Tongue (tissue), 2 donors: ENCODE data around the gene RNF213. TPM values are rescaled to one million over a fixed set of nuclear protein-coding genes. Genes with fewer than 3 reads are reported as not detected.
"Not testable (repeated sequence)": the region's sequence is repeated elsewhere in the genome, so short reads cannot be mapped to it uniquely, and the experiment has no call there.

Source experiments
- DNase-seq: peaks from one replicate; pipeline ENCODE4 v3.0.0-alpha.2; 2015
- total RNA-seq: library from RNA; depleted of rRNA; stranded (reverse); fragments of >200 nt; gene quantifications from one replicate; pipeline ENCODE4 v1.2.3, GENCODE V29; 2014

RNF213 gene
- total RNA-seq, 1 donor from 2014 or later: 66.8 TPM

GRCh38 chr17:80320496-80320895 lies 59.8 kb downstream of the RNF213 start:
- DNase-seq: no peak

- no peak for DNase-seq
These were observed 62.2 kb downstream of the RNF213 start for GRCh38 chr17:80322864-80323263.

- no peak for DNase-seq
These were observed 63.3 kb downstream of the RNF213 start for GRCh38 chr17:80323982-80324381.

- DNase-seq: no peak
These were observed 66.9 kb downstream of the RNF213 start for GRCh38 chr17:80327518-80327917.

GRCh38 chr17:80328634-80329380 lies 68.2 kb downstream of the RNF213 start:
- DNase-seq: no peak

- not testable (repeated sequence) for DNase-seq
These were observed 68.8 kb downstream of the RNF213 start for GRCh38 chr17:80329421-80329820.

DNA sequence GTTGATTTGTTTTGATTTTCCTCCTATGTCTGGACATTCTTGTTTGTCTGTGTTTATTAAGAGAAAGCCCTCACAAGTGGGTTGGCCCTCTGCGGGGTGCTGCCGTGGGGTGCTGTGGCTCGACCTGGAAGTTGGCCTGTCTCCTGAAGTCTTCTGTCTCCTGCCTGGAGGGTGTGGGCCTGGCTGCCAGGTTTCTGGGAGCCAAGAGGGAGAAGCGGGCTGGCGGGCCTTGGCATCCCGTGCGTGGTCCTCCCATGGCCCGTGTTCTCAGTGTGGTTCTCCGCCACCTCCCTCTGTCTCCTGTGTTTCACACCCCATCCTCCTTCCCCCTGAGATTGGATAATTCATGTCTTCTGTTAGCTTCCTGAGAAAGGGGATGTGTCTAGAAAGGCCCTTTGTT lies 69.6 kb downstream of the RNF213 start:
- DNase-seq: no peak

GRCh38 chr17:80330938-80331337 lies 70.3 kb downstream of the RNF213 start:
- not testable (repeated sequence) for DNase-seq

DNA sequence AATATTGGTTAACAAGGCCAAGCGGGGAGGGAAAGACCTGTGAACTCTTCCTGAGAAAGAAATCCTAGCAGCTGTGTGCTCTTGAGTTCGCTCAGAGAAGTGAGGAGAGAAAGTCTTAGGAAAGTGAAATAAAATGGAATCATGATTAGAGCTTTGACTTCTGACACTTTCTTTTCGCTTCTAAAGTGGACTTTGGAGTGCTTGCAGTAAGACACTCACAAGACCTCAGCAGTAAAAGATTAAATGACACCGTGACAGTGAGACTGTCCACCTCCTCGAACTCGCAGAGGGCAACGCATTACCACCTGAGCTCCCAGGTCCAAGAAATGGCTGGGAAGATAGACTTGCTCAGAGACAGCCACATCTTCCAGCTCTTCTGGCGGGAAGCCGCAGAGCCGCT lies 71.2 kb downstream of the RNF213 start:
- DNase-seq: no peak

DNA sequence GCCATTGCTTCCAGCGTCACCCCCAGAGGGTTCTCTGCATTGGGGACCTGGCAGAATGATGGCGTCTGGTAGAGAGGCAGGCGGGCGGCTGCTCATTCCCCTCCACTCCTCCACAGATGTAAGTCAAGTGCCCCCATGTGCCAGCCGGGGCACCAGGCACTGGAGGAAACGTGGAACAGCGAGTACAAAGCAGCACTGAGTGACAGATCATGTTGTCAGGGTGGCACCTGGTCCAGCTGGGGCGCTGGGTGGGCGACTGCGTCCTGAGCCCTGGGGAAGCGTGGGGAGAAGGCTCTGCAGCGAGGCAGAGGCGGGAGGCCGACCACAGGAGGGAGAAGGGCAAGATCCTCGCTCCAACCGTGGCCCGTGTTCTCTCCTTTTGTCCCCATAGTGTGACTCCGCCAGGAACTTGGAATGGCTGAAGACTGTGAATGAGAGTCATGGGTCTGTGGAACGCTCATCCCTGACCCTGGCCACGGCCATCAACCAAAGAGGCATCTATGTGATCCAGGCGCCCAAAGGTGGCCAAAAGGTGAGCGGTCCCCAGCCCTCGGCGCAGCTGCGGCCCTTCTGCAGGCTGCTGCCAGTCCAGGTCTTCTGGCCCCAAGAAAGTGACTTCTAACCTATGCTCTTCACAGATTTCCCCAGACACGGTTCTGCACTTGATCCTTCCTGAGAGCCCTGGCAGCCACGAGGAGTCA lies 76.7 kb downstream of the RNF213 start:
- no peak for DNase-seq

DNA sequence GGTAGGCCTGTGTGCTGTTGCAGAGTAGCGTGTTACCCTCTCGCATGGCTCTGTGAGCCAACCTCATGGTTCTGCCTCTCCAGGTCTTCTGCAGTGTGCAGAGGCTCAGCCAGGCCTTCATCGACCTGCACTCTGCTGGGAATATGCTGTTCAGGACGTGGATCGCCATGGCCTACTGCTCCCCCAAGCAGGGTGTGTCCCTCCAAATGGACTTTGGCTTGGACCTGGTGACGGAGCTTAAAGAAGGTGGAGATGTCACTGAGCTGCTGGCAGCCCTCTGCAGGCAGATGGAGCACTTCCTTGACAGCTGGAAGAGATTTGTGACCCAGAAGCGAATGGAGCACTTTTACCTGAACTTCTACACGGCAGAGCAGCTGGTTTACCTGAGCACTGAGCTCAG lies 78.5 kb downstream of the RNF213 start:
- DNase-seq: no peak

- no peak for DNase-seq
These were observed 79.2 kb downstream of the RNF213 start for GRCh38 chr17:80339731-80340456.

GRCh38 chr17:80345321-80345720 lies 84.7 kb downstream of the RNF213 start:
- no peak for DNase-seq

- DNase-seq: no peak
These were observed 85.3 kb downstream of the RNF213 start for GRCh38 chr17:80345841-80346497.

GRCh38 chr17:80346498-80347275 lies 86.0 kb downstream of the RNF213 start:
- DNase-seq: no peak

- DNase-seq: no peak
These were observed 86.9 kb downstream of the RNF213 start for GRCh38 chr17:80347536-80347935.

- no peak for DNase-seq
These were observed 87.3 kb downstream of the RNF213 start for GRCh38 chr17:80347948-80348351.

DNA sequence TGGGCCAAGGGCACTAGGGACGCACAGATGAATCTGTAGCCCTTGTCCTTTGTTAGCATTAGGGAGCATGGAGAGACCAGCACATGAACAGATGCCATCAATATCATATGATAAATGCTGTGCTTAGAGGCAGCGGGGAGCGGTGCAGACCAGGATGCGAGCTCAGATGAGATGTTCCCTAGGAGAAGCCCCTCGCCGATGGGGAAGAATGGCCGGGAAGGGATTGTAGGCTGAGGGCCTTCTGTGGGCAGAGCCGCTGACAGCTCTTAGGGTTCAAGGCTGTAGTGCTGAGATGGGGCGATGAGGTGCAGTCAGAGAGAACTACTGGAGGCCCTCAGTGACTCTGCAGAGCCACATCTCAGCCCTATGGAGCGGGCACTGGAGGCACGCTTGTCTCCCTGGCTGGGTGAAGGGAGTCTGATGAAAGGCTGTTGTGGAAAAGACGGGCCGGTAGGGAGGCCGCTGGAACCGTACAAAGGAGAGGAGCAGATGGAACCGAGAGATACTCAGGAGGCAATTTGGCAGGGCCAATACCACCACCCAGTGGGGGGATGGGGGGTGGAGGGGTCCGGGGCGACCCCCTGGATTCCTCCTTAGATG lies 88.0 kb downstream of the RNF213 start:
- no peak for DNase-seq

DNA sequence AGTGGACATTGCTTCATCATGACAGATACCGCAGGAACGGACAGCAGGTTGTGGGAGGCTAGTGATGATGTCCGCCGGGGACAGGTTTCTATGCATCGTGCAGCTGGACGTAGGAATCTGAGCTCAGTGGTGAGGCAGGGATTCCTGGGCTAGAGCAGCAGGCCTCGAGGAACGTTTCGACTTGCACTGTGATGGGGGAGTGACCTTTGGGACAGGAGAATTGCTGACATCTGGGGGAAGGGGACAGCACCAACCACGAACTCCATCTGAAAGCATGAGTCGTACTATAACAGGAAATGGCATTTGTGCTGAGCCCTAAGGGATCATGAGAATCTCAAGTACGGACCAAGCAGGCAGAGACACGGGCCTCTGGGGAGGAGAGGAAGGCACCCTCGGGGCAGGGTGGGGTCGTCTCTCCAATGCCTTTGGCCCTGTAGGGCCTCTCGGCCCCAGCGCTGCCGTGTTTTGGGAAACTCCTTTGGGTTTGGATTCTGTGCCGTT lies 88.5 kb downstream of the RNF213 start:
- no peak for DNase-seq

- no peak for DNase-seq
These were observed 89.1 kb downstream of the RNF213 start for GRCh38 chr17:80349751-80350150.

DNA sequence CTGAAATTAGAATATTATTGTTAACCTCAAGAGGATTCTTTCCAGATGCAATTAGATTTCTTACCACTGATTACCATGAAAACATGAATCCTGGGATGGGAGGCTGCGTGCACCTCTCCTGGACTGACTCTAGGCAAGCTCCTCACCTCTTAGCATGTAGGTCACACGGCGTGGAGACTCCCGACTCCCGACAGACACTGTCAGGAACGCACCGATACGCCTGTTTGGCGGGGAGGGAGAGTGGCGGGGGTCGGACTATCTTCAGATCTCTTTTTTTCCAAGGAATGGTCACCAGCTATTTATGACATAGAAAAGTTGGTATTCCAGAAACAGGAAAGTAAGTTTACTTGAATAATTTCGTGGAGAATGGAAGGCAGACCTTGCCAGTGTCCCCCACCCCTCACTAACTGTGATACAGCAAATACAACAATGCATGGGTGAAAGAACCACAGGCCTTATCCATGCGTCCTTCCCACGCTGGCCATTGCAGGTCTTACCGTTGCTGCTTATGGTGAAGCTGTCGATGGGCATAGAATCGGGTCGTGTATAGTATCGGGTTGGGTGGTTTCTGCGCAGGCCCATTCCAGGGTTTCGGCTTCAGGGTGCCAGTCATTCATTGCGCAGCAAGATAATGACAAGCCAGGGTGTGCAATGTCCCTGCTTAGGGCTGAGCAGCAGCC lies 91.7 kb downstream of the RNF213 start:
- no peak for DNase-seq
